K562 treated with DMSO at 1 percent for 4 hours (cell line): Measurements from ENCODE around the gene IVNS1ABP. TPM values are rescaled to one million over a fixed set of nuclear protein-coding genes. Genes with fewer than 3 reads are reported as not detected.

ENCODE experiments used
- total RNA-seq: library from RNA; unstranded; fragments of 300-600 nt; gene quantifications from 2 replicates; pipeline ENCODE4 v1.2.3, GENCODE V29; 2022; ENCODE audit not compliant: insufficient read depth

IVNS1ABP gene
- total RNA-seq: 8.3 and 15.3 TPM in 2 replicates

DNA sequence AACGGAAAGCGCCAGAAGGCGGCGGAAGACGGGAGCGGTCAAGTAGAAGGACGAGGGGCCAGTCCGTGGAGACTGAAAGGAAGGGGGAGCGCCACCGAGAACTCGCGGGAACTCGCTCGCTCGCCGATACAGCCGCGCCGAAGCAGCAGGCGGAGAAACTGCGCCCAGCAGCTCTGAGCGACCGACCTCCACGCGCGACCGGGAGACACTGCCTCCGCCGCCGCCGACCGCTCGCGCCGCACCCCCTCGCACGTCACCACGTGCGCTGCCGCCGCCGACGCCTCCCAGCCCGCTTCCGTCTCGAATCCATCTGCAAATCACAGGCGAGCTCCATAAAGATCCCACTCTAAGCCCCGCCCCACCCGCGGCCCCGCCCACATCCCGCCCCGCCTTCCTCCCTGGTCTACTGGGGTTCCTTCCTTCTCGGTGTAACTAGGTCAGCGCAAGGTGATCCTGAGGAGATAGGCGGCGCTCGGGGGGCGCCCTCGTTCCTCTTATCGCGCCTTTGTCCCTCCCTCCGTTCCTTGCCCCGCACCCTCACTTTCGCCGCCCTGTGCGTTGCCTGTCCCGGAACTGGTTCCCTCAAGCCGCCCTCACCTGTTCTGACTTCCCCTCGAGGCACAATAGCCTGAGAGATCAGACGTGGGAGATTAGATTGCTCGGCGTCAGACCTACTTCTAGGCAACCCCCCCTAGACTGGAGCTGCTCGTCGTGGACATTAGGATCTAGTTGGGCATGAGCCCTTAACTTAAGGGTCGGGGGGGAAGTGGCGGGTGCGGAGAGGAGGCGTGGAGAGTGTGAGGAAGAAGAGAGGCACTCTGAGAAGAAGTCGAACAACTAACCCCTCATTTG is at the start of gene IVNS1ABP:
TSS of gene IVNS1ABP (minus strand) at position 210 of the 852 bp plus-strand sequence. CDS start 7,750 bp downstream, outside the sequence.

Other genes starting within 250 kb of the IVNS1ABP start
- 15.6 and 21.5 TPM in 2 replicates for gene TRMT1L, start 160.3 kb downstream of the IVNS1ABP start, total RNA-seq
- 1.9 and 2.1 TPM in 2 replicates for gene SWT1, start 160.1 kb downstream of the IVNS1ABP start, total RNA-seq